NCI-H2029 (cell line): ENCODE measurements around the gene TANC1.

Source experiments
- DNase-seq: peaks from one replicate; lab custom pipeline; 2025; lab: John Stamatoyannopoulos, UW

The TANC1 gene

GRCh38 chr2:159267921-159268320 lies 299.5 kb downstream of the TANC1 start:
- no peak for DNase-seq

DNA sequence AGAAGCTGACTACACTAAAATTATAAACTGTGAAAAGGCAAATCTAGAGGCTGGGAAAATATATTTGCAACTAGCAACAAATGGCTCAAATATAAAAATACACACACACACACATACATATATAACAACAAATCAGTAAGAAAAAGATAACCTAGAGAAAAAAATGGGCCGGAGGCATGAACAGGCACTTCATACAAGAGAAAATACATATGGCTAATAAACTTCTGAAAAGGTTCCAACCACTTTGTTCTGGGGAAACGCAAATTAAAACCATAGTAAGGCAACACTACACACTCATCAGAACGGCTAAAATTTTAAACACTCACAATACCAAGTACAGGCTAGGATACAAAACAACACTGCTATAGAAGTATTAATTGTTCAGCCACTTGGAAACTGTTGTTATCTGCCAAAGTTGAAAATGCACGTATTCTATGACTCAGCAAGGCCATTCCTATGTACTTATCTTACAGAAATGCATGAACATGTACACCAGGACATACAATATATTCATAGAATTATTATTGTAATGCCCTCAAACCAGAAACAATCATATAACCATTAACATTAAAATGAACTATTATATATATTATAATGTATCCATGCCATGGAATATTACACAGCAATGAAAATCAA lies 302.4 kb downstream of the TANC1 start:
- no peak for DNase-seq

DNA sequence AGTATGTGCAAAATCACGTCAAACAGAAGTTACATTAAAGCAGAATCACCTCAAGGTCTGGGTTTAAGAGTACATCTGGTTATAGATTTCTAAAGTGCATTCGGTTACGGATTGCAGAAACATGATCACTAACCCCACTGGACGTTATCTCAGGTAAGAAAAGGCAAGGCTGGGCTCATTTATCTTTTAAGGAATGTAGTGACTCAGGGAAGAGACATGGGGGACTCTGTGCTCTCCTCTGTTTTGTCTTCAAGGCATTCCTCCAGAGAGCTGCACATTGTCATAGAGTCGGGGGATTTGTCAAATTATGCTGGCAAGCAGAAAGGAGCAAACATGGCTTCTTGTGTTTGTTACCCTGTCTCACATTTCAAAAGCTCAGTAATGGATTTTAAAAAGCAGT lies 303.7 kb downstream of the TANC1 start:
- no peak for DNase-seq

- no peak for DNase-seq
Measured at GRCh38 chr2:159275111-159275510, 306.7 kb downstream of the TANC1 start.

- DNase-seq = no peak
Measured at GRCh38 chr2:159279700-159280099, 311.3 kb downstream of the TANC1 start.

DNA sequence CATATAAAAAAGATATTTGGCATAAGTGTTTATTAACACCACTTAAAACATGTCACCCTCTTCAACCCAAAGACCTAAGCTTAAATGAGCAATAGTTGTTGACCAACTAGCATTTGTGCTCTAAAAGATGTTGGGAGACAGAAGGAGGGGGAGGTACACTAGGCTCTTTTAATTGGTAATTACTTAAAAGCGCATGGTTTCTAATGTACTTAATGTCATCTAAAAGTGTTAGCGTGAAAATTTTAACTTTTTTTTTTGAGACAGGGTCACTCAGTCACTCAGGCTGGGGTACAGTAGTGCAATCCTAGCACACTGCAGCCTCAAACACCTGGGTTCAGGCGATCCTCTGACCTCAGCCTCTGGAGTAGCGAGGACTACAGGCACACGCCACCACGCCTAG lies 312.6 kb downstream of the TANC1 start:
- no peak for DNase-seq
